GM12801 (cell line): Measurements from ENCODE around the gene LIN37.

ENCODE experiments used
- TF ChIP-seq, protein P1 (sequence below): IDR thresholded peaks from one replicate; pipeline ENCODE4 v1.5.1; 2011; ENCODE audit warnings: control low read depth; ENCODE audit not compliant: insufficient read length; ENCODE audit errors: extremely low read depth

LIN37 gene

DNA sequence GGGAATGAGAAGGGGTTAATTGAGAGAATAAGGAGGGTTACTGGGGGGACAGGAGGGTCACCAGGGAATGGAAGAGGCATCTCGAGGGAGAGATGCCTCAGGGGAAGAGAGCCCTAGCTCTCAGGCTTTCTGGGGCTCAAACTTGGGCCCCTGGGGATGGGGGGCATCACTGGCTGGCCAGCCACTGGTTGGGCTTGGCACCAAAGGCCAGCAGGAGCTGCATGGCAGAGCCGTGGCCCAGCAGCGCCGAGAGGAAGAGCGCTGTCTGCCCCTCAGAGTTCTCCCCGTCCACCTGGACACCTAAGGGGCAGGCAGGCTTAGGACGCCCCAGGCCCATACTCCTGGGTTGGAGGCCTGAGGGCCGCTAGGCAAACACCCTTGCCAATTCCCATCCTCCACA, 44.5 kb downstream of the LIN37 start:
- TF ChIP-seq, protein P1, sequence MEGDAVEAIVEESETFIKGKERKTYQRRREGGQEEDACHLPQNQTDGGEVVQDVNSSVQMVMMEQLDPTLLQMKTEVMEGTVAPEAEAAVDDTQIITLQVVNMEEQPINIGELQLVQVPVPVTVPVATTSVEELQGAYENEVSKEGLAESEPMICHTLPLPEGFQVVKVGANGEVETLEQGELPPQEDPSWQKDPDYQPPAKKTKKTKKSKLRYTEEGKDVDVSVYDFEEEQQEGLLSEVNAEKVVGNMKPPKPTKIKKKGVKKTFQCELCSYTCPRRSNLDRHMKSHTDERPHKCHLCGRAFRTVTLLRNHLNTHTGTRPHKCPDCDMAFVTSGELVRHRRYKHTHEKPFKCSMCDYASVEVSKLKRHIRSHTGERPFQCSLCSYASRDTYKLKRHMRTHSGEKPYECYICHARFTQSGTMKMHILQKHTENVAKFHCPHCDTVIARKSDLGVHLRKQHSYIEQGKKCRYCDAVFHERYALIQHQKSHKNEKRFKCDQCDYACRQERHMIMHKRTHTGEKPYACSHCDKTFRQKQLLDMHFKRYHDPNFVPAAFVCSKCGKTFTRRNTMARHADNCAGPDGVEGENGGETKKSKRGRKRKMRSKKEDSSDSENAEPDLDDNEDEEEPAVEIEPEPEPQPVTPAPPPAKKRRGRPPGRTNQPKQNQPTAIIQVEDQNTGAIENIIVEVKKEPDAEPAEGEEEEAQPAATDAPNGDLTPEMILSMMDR: no peak

DNA sequence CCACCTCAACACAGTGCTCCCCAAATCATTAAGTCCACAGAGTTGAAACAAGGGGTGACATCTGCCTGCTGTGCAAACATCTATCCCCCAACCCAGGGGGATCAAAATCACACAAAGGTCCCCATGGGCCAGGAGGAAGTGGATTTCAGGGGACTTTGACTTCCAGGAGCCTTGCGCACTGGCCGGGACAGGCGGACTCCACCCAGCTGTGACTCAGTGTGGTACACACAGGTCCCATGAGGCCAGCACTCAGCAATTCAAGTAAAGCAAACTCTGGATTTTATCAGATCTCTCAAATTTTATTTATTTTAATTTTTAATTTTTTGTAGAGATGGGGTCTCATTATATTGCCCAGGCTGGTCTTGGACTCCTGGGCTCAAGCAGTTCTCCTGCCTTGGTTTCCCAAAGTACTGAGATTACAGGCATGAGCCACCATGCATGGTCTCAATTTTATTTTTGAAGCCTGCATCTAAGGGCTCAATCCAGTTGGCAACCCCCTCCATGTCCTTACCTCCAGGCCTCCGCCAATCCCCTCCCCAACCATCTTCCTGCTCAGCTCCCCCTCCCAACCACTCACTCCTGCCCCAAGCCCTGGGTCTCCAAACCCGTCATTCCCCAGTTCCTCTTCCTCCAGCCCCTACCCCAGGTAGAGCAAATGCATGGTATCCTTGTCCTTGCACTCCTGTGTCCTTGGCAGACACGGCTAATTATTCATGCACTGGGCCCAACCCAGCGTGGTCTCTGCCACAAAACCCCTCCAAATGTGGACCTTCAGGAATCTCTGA, 45.2 kb downstream of the LIN37 start:
- TF ChIP-seq, protein P1: no peak

DNA sequence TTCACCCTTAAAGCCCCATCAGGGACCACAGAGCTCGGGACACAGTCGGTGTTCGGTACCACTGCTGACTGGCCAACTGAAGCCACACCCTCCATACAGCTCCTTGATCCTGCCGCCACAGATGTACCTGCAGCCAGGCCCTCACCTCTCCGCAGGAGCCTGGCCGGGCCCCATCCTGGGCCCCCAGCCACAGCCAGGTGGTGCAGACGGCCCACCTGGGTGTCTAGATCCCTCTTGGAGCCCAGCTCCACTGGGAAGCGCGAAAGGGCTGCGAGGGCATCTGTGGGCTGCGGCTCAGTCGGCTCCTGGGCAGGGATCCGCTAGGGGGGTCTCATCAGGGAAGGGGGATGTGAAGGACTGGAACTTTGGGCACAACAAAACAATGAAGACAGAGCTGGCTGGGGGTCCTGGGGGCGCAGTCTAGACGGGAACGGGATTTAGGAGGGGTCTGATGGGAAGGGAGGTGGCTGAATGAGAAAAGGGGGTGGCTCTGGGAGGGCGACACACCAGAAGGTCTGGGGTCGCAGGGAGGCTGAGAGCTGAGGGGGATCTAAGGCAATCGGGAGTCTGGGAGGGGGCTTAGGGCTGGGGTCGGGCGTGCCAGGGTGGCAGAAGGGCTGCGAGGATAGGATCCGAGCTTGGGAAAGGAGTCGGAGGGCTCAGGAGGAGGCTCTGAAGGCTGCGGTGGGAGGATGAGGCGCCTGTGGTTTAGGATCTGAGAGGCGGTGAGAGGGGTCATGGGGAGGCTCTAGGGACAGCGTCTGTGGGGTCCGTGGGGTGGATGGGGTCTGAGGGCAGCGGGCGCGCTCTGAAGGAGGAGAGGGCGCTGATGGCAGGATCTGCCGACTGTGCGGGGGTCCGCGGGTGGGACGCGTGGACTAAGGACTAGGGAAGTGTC, 48.5 kb downstream of the LIN37 start:
- TF ChIP-seq, protein P1: no peak

DNA sequence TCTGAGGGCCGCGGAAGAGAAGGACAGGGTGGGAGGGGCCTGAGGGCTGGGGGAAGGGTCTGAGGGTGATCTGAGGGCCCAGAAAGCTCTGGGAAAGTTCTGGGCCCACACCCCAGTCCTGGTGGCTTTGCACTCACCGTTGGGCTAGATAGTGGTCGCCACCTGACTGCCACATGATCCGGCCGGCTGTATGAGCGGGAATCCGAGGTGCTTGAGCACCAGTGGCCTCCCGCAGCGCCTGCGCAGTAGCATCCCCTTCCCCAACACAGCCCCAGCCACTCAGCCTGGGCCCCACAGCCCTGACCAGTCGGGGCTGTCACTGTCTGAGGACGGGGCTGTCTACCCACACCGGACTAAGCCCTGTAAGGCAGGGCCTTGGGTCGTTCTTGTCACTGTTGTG, 49.3 kb downstream of the LIN37 start:
- TF ChIP-seq, protein P1: no peak

DNA sequence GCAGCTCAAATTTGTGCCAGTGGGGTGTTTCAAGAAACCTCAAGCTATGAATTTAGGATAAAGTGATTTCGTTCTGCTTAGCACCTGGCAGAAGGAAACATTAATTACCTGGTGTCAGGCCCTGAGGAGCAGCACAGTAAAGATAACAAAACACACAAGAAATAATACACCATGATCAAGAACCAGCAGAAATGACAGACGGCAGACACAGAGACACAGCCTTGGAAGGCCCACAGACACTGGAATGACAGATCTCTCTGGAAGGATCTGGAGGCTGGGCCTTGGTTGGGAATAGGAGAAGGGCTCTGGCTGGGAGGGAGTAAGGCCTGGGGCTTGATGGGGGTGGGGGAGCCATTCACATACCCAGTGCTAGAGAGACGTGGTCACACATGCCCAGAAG, 53.5 kb downstream of the LIN37 start:
- TF ChIP-seq, protein P1: no peak
